Measurements from ENCODE around the gene USH2A.

The USH2A gene

DNA sequence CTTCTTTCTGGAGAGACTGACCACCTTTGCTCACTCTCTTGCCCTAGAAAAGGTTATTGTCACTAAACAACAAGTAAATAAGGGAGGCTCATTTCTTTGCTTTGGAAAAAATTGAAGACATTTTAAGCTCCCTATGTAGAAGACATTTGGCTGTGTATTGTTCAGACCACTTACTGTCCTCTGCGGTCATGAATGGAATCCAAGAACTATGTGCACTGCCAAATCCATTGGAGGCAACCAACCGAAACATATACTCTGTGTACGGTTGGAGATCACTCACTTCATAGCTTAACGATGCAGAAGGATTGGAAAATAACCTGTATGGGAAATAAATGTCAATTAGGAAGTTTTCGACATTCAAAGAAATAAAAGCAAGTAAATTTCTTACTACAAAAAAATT lies 523.3 kb downstream of the USH2A start:
- Histone ChIP-seq H3K9me3 (ENCODE audit: insufficient read depth, low read depth, low read length) (no peaks in the 10 kb centered on the region), H3K36me3 (ENCODE audit: insufficient read depth, low read depth, low read length) (no peaks in the 10 kb centered on the region), H3K4me3 (ENCODE audit: low read length) (no peak overlapping the region), H3K27me3 (ENCODE audit: insufficient read depth, low read length) (no peaks in the 10 kb centered on the region), H3K4me1 (ENCODE audit: insufficient read depth, low read length) (no peaks in the 10 kb centered on the region), H3K27ac (ENCODE audit: low read length) (no peak overlapping the region), H3K9ac (ENCODE audit: low read depth, low read length) (no peak overlapping the region)

- Histone ChIP-seq H3K36me3 (ENCODE audit: insufficient read depth, low read depth, low read length) (no peaks in the 10 kb centered on the region), H3K27me3 (ENCODE audit: insufficient read depth, low read length) (no peaks in the 10 kb centered on the region), H3K9me3 (ENCODE audit: insufficient read depth, low read depth, low read length) (no peaks in the 10 kb centered on the region), H3K27ac (ENCODE audit: low read length) (no peak overlapping the region), H3K4me1 (ENCODE audit: insufficient read depth, low read length) (no peaks in the 10 kb centered on the region), H3K4me3 (ENCODE audit: low read length) (no peak overlapping the region), H3K9ac (ENCODE audit: low read depth, low read length) (no peak overlapping the region)
These were observed 527.4 kb downstream of the USH2A start for GRCh38 chr1:215895893-215896292.

- H3K27ac ChIP-seq (ENCODE audit: low read length) = no peak overlapping the region
- H3K4me1 ChIP-seq (ENCODE audit: insufficient read depth, low read length) = no peaks in the 10 kb centered on the region
- no peaks in the 10 kb centered on the region for H3K27me3 ChIP-seq (ENCODE audit: insufficient read depth, low read length)
- H3K9me3 ChIP-seq (ENCODE audit: insufficient read depth, low read depth, low read length) = no peaks in the 10 kb centered on the region
- H3K4me3 ChIP-seq (ENCODE audit: low read length) = no peak overlapping the region
- no peaks in the 10 kb centered on the region for H3K36me3 ChIP-seq (ENCODE audit: insufficient read depth, low read depth, low read length)
- H3K9ac ChIP-seq (ENCODE audit: low read depth, low read length) = no peak overlapping the region
These were observed 528.0 kb downstream of the USH2A start for GRCh38 chr1:215895276-215895675.

- Histone ChIP-seq H3K4me3 (ENCODE audit: low read length) (no peak overlapping the region), H3K27me3 (ENCODE audit: insufficient read depth, low read length) (no peaks in the 10 kb centered on the region), H3K27ac (ENCODE audit: low read length) (no peak overlapping the region)
These were observed 528.6 kb downstream of the USH2A start for GRCh38 chr1:215894617-215895016.

DNA sequence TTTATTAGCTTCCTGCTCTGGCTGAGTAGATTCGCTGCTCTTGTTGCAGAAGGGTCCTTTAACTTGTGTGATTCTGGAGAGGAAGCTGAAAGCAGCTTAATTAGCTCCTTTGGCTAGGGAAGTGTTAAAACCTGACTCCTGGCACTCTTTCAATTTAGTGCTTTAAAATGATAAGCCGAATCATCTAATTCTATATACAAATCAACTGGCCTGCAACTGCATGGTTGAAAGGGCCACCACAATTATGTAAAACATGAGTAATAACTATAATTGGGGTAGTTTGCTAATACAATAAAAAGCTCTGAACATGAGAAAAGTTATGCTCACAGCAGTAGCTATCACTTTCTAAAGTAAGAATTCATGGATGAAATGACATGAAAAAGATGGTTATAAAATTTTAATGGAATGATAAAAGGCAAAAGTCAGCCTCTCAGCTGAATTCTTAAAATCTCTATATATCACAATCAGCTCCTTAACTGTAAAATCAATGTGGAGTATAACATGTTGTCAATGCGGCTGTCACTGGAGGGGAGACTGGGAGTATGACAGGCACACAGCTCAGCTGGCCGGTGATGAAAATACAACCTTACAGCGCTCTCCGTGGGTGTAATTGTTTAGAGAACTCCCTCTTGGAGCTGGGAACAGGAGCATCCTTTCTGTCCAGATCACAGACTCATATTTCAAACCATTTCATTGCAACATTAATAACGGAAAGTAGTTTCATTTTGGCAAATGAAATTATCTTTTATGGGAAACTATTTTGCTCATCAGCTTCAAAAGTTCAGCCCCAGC lies 531.8 kb downstream of the USH2A start:
- Histone ChIP-seq H3K27me3 (ENCODE audit: insufficient read depth, low read length) (no peaks in the 10 kb centered on the region), H3K4me3 (ENCODE audit: low read length) (no peak overlapping the region), H3K9ac (ENCODE audit: low read depth, low read length) (no peak overlapping the region), H3K9me3 (ENCODE audit: insufficient read depth, low read depth, low read length) (no peaks in the 10 kb centered on the region), H3K27ac (ENCODE audit: low read length) (no peak overlapping the region), H3K36me3 (ENCODE audit: insufficient read depth, low read depth, low read length) (no peaks in the 10 kb centered on the region), H3K4me1 (ENCODE audit: insufficient read depth, low read length) (no peaks in the 10 kb centered on the region)

More at GRCh38 chr1:215894617-215895016, 528.6 kb downstream of the USH2A start:
- no peaks in the 10 kb centered on the region for H3K4me1 ChIP-seq (ENCODE audit: insufficient read depth, low read length)
- H3K9ac ChIP-seq (ENCODE audit: low read depth, low read length) = no peak overlapping the region
- no peaks in the 10 kb centered on the region for H3K9me3 ChIP-seq (ENCODE audit: insufficient read depth, low read depth, low read length)
- H3K36me3 ChIP-seq (ENCODE audit: insufficient read depth, low read depth, low read length) = no peaks in the 10 kb centered on the region

DNA sequence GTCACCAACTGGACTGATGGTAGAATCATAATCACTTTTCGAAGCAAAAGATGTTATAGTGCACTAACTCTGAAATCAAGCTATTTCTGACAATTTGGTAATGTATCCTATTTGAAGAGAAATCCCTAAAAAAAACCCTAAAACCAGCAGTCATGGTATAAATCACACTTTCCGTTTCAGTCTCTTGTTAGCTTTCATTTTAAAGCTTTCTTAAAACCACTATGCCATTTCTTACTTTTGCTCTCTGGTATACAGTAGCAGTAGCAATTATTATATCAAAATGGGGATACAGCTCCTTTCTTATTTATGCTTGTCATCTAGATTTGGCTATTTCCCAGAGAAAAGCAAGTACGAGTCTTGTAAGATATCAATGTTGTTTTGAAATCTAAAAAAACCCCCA lies 532.8 kb downstream of the USH2A start:
- Histone ChIP-seq H3K9me3 (ENCODE audit: insufficient read depth, low read depth, low read length) (no peaks in the 10 kb centered on the region), H3K27me3 (ENCODE audit: insufficient read depth, low read length) (no peaks in the 10 kb centered on the region), H3K4me1 (ENCODE audit: insufficient read depth, low read length) (no peaks in the 10 kb centered on the region), H3K4me3 (ENCODE audit: low read length) (no peak overlapping the region), H3K27ac (ENCODE audit: low read length) (no peak overlapping the region), H3K36me3 (ENCODE audit: insufficient read depth, low read depth, low read length) (no peaks in the 10 kb centered on the region), H3K9ac (ENCODE audit: low read depth, low read length) (no peak overlapping the region)

DNA sequence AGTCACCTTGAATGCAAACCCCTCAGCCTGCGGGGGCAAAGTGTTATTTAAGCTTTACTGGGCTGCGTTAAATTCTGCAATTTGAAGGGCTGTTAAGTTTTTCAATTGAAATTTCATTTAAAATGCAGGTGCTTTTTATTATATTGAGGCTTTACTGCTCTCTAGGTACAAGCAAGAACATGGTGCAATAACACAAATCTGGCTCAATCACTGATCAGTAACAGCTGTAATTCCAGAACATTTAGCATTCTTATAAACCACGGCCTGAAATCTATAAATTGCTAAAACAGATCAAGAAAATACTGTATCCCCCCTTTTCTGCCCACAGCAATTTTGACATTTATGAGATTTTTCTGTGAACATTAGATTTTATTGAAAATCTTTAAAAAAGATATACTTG lies 533.4 kb downstream of the USH2A start:
- Histone ChIP-seq H3K9me3 (ENCODE audit: insufficient read depth, low read depth, low read length) (no peaks in the 10 kb centered on the region), H3K27me3 (ENCODE audit: insufficient read depth, low read length) (no peaks in the 10 kb centered on the region), H3K4me3 (ENCODE audit: low read length) (no peak overlapping the region), H3K27ac (ENCODE audit: low read length) (no peak overlapping the region), H3K9ac (ENCODE audit: low read depth, low read length) (no peak overlapping the region), H3K36me3 (ENCODE audit: insufficient read depth, low read depth, low read length) (no peaks in the 10 kb centered on the region), H3K4me1 (ENCODE audit: insufficient read depth, low read length) (no peaks in the 10 kb centered on the region)

DNA sequence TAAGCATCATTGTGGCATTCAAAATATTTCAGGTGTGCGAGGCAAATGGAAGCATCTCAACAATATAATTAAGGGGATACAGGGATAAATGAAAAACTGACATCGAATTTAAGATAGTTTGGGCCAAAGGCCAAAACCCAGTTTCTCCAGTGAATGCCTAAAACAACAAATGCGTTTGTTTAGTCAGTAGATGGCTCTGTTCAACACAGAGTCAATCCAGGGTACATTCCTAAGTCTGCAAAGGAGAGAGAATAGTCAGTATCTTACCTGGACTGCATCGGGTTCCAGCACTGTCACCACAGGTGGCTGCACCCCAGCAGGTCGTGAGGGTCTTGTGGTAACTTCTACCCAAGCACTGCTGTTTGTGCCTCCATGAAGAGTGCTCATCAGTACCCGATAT lies 535.1 kb downstream of the USH2A start:
- Histone ChIP-seq H3K27me3 (ENCODE audit: insufficient read depth, low read length) (no peaks in the 10 kb centered on the region), H3K9me3 (ENCODE audit: insufficient read depth, low read depth, low read length) (no peaks in the 10 kb centered on the region), H3K36me3 (ENCODE audit: insufficient read depth, low read depth, low read length) (no peaks in the 10 kb centered on the region), H3K4me1 (ENCODE audit: insufficient read depth, low read length) (no peaks in the 10 kb centered on the region), H3K4me3 (ENCODE audit: low read length) (no peak overlapping the region), H3K27ac (ENCODE audit: low read length) (no peak overlapping the region), H3K9ac (ENCODE audit: low read depth, low read length) (no peak overlapping the region)

DNA sequence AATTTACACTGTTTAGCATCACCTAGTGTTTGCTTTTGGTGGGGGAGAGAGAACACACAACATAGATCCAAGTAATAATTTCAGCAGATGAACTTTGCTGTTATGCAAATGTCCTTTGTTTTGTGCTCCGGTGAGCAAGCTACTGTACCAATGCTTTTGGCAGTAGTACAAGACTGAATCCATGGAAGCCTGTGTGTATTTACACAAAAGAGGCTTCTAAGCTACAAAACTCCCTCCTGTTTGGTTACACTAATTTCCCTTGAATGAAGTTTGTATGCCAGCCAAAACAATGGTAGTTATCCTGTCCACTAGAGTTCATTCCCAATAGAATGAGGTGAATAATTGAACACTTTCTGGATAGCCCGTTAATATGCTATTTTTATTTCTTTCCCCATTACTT lies 535.6 kb downstream of the USH2A start:
- Histone ChIP-seq H3K9me3 (ENCODE audit: insufficient read depth, low read depth, low read length) (no peaks in the 10 kb centered on the region), H3K36me3 (ENCODE audit: insufficient read depth, low read depth, low read length) (no peaks in the 10 kb centered on the region), H3K27me3 (ENCODE audit: insufficient read depth, low read length) (no peaks in the 10 kb centered on the region), H3K4me3 (ENCODE audit: low read length) (no peak overlapping the region), H3K27ac (ENCODE audit: low read length) (no peak overlapping the region), H3K9ac (ENCODE audit: low read depth, low read length) (no peak overlapping the region), H3K4me1 (ENCODE audit: insufficient read depth, low read length) (no peaks in the 10 kb centered on the region)

GRCh38 chr1:215883004-215883403 lies 540.2 kb downstream of the USH2A start:
- Histone ChIP-seq H3K36me3 (ENCODE audit: insufficient read depth, low read depth, low read length) (no peaks in the 10 kb centered on the region), H3K27me3 (ENCODE audit: insufficient read depth, low read length) (no peaks in the 10 kb centered on the region), H3K4me1 (ENCODE audit: insufficient read depth, low read length) (no peaks in the 10 kb centered on the region), H3K9me3 (ENCODE audit: insufficient read depth, low read depth, low read length) (no peaks in the 10 kb centered on the region), H3K9ac (ENCODE audit: low read depth, low read length) (no peak overlapping the region), H3K4me3 (ENCODE audit: low read length) (no peak overlapping the region), H3K27ac (ENCODE audit: low read length) (no peak overlapping the region)

DNA sequence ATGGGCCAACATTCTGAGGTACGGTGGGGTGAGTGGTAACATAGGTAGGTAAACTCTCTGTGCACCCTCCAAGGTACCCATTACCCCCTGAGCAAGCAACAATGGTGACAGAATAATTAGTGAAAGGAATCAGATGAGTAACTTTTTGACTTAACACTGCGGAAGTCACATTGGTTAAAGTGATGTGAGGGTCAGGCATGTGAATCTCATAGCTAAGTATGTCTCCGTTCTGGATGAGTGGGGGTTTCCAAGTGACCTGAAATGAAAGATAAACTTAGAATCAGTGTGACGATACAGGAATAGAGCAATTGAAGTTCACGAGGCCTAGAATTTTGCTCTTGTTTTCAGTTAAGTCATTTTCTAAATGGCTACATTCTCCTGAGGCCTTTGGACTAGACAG lies 544.4 kb downstream of the USH2A start:
- Histone ChIP-seq H3K27me3 (ENCODE audit: insufficient read depth, low read length) (no peaks in the 10 kb centered on the region), H3K9ac (ENCODE audit: low read depth, low read length) (no peak overlapping the region), H3K4me1 (ENCODE audit: insufficient read depth, low read length) (no peaks in the 10 kb centered on the region), H3K9me3 (ENCODE audit: insufficient read depth, low read depth, low read length) (no peaks in the 10 kb centered on the region), H3K4me3 (ENCODE audit: low read length) (no peak overlapping the region), H3K36me3 (ENCODE audit: insufficient read depth, low read depth, low read length) (no peaks in the 10 kb centered on the region), H3K27ac (ENCODE audit: low read length) (no peak overlapping the region)

DNA sequence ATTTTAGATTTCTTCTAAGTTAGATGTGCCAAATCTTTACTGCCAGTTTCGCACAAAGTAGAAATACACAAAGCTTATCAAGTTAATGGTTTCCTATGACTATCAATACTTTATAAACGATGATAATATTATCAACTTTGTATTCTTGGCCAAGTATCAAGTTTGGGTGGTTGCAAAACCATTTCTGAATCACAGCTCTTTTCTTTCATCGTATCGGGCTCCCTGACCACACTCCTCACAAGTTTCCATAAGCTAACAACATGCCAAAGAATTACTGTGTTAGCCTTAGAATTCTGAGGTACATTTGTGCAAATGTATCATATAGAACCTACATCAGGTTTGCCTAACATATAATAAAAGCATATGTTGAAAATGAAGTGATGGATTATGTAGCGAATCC lies 545.1 kb downstream of the USH2A start:
- no peaks in the 10 kb centered on the region for H3K9me3 ChIP-seq (ENCODE audit: insufficient read depth, low read depth, low read length)
- H3K27me3 ChIP-seq (ENCODE audit: insufficient read depth, low read length) = no peaks in the 10 kb centered on the region
- no peaks in the 10 kb centered on the region for H3K36me3 ChIP-seq (ENCODE audit: insufficient read depth, low read depth, low read length)
- H3K4me3 ChIP-seq (ENCODE audit: low read length) = no peak overlapping the region
- H3K9ac ChIP-seq (ENCODE audit: low read depth, low read length) = no peak overlapping the region
- no peaks in the 10 kb centered on the region for H3K4me1 ChIP-seq (ENCODE audit: insufficient read depth, low read length)
- H3K27ac ChIP-seq (ENCODE audit: low read length) = no peak overlapping the region
